Activated CD4-positive, alpha-beta T cell treated with anti-CD3 and anti-CD28 coated beads, Interleukin-2, amount 10 ng/mL, durations not matched to agents 24 days and 14 days (primary cell): ENCODE data around the gene DNER. TPM values are rescaled to one million over a fixed set of nuclear protein-coding genes. Genes with fewer than 3 reads are reported as not detected.
"Not testable (repeated sequence)": the region's sequence is repeated elsewhere in the genome, so short reads cannot be mapped to it uniquely, and the experiment has no call there.

Experiments used
- DNase-seq: peaks from one replicate; pipeline ENCODE4 v3.0.0; 2022
- H3K27ac Mint-ChIP-seq: one replicate; pipeline ENCODE4 v1.8.0; 2022; ENCODE audit warnings: mild to moderate bottlenecking, mixed read lengths
- H3K27me3 Mint-ChIP-seq: one replicate; pipeline ENCODE4 v1.8.0; 2022; ENCODE audit warnings: mixed read lengths
- H3K36me3 Mint-ChIP-seq: one replicate; pipeline ENCODE4 v1.8.0; 2022; ENCODE audit warnings: low read depth, mild to moderate bottlenecking, mixed read lengths
- H3K4me1 Mint-ChIP-seq: one replicate; pipeline ENCODE4 v1.8.0; 2021; ENCODE audit warnings: mixed read lengths
- H3K4me3 Mint-ChIP-seq: one replicate; pipeline ENCODE4 v1.8.0; 2022; ENCODE audit warnings: mild to moderate bottlenecking, moderate library complexity, mixed read lengths
- H3K9me3 Mint-ChIP-seq: one replicate; pipeline ENCODE4 v1.8.0; 2021; ENCODE audit warnings: mixed read lengths
- intact Hi-C: fragments of 100-400 bp; cut with micrococcal nuclease; formaldehyde crosslinking; loops from one replicate; pipeline ENCODE4 v1.15.1; 2023
- total RNA-seq: library from RNA; stranded (reverse); gene quantifications from 2 replicates; pipeline ENCODE4 v1.2.3, GENCODE V29; 2022

DNER gene
- total RNA-seq, 1 donor from 2014 or later: not detected

DNA sequence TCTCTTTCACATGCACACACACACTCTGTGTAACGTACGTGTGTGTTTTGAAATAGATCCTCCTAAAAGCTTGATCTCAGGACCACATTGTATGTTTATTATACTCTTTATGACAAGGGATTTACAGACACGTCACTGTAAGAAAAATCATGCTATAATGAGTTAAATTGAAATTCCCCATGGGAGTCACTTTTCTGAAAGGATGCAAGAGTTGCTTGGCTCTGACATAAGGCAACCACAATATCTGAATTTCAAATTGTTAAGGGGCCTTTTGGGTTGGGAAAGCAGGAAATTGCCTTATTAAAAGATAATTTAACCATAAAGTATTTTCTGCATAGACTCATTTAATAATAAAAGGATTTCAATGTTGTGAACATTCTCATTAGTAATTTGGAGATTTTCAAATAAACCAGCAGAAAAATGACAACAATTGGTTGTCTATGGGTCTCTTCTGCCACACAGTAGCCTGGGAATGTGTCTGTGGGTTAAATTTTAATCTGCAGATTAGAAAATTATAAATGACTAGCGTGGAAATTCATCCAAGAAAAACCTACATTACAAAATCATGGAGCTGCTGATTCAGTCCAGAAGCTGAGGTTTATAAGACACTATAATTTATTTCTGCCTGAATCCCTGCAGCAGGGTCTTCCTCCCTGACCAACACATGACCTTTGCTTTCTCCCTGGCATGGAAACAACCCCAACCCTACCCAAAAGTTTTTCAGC, 367.4 kb downstream of the DNER start:
- Mint-ChIP-seq H3K27ac (no peak overlapping the region), H3K4me1 (no peaks in the 10 kb centered on the region), H3K36me3 (no peaks in the 10 kb centered on the region), H3K9me3 (no peaks in the 10 kb centered on the region), H3K27me3 (no peaks in the 10 kb centered on the region), H3K4me3 (no peak overlapping the region)
- intact Hi-C loops: no loop called here
- no peak for DNase-seq

DNA sequence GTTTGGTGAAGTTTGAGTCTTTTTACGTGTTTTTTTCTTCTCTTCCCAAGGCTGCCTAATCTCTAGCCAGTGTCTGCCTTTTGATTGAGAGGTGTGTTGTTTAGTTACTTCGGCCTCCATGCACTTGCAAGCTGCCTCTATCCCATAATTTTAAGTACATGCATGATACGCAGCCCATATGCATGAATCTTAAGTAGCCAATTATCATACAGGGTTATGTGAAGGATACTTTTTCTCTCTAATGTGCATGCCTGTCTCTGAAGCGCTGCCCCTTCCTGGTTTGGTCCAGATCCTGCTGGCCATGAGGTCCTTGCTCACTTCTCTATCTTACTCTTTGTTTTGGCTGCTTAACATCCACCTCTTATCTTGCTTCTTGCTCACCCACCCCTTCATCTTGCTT, 369.4 kb downstream of the DNER start:
- DNase-seq: no peak
- intact Hi-C loops: no loop called here
- no peak overlapping the region for H3K27ac Mint-ChIP-seq
- no peaks in the 10 kb centered on the region for H3K36me3 Mint-ChIP-seq
- no peak overlapping the region for H3K4me3 Mint-ChIP-seq
- no peaks in the 10 kb centered on the region for H3K9me3 Mint-ChIP-seq
- no peaks in the 10 kb centered on the region for H3K27me3 Mint-ChIP-seq
- H3K4me1 Mint-ChIP-seq: no peaks in the 10 kb centered on the region

DNA sequence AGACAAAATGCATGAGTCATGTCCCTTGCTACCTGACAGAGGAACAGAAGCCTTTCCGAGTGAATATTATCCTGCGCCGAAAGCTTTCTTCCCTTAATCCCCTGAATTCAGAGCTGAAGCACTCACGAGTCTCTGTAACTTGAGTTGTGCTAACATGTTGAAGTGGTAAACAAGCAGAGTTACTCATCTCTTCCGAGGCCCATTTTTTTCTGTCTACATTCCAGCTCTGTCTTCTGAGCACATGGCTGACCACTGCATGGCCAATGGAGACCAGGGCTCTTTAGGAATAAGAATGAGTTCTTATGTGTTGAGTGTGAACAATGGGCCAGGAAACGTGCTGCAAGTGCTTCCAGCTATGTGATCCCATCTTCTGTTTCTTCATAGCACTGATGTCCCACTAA, 370.2 kb downstream of the DNER start:
- no peak for DNase-seq
- Mint-ChIP-seq H3K4me3 (no peak overlapping the region), H3K9me3 (no peaks in the 10 kb centered on the region), H3K27me3 (no peaks in the 10 kb centered on the region), H3K36me3 (no peaks in the 10 kb centered on the region), H3K4me1 (no peaks in the 10 kb centered on the region), H3K27ac (no peak overlapping the region)
- intact Hi-C loops: no loop called here

DNA sequence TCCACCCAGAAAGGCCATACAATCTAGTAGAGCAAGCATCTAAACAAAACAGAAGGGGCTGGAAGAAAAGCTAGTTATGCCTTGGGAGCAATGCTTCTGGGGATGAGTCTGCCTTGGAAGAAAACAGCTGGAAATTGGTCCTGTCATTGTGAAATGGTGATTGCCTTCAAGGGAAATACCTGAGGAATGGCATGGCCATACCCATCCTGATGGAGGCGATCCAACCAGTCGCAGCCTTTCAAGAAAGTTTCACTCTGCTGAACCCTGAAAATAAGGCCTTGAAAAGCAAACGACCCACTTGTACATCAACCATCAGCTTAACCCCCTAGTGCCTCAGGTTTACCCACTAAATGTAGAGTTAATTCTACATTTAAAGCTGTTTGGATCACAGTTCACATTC, 370.7 kb downstream of the DNER start:
- H3K9me3 Mint-ChIP-seq: no peaks in the 10 kb centered on the region
- DNase-seq: no peak
- no peak overlapping the region for H3K27ac Mint-ChIP-seq
- H3K27me3 Mint-ChIP-seq: no peaks in the 10 kb centered on the region
- no peaks in the 10 kb centered on the region for H3K36me3 Mint-ChIP-seq
- H3K4me3 Mint-ChIP-seq: no peak overlapping the region
- no peaks in the 10 kb centered on the region for H3K4me1 Mint-ChIP-seq
- intact Hi-C loops: no loop called here

DNA sequence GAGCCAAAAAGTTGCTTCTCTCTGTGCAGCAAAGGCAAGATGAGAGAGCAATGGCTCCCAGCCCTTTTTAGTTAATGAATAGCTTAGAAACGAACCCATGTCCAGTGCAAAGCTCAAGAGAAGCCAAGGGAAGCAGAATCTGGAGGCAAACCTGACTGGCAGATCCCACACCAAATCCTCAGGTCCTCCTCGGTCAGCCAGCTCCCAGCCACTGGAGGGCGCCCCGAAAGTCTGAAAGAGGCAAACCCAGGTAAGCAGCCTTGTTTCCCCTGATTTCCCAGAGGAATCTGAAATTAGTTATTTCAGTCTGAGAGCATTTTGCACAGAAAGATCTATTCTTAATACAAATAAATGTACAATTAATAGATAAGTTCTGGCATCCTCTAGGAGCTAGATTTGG, 372.0 kb downstream of the DNER start:
- intact Hi-C loops: no loop called here
- no peaks in the 10 kb centered on the region for H3K27me3 Mint-ChIP-seq
- H3K4me3 Mint-ChIP-seq: no peak overlapping the region
- DNase-seq: no peak
- no peaks in the 10 kb centered on the region for H3K4me1 Mint-ChIP-seq
- no peaks in the 10 kb centered on the region for H3K36me3 Mint-ChIP-seq
- H3K27ac Mint-ChIP-seq: no peak overlapping the region
- no peaks in the 10 kb centered on the region for H3K9me3 Mint-ChIP-seq

DNA sequence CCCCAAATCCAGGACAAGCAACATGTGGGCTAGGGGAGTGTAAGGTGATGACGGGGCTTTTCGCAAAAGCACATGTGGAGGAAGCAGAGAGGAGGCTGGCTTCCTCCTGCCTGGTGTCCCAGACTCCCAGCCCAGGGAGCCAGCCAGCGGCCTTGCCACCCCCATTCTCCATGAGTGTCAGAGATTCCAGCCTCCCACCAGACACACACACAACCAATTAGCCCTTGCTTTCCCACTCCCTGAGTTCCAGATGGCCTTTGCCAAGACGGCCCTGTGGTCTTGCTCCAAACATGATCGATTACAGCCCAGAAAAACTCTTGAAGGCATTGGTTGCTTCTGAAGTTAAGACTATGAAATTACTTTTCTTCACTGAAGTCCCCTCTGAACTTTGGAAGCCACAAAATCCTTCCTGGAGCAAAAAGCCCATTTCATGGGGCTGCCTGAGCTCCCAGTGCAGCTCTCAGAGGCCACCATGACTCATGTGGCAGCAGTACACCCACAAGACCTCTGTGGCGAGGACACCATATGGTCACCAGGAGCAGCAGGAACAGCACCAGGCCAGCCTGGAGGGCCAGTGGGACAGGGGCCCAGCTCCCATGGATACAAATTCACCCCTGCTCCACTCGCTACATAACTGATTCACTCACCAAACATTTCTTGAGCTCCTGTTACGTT, 374.1 kb downstream of the DNER start:
- H3K27ac Mint-ChIP-seq: no peak overlapping the region
- no peaks in the 10 kb centered on the region for H3K4me1 Mint-ChIP-seq
- H3K4me3 Mint-ChIP-seq: no peak overlapping the region
- H3K27me3 Mint-ChIP-seq: no peaks in the 10 kb centered on the region
- H3K9me3 Mint-ChIP-seq: no peaks in the 10 kb centered on the region
- DNase-seq: no peak
- intact Hi-C loops: no loop called here
- no peaks in the 10 kb centered on the region for H3K36me3 Mint-ChIP-seq

DNA sequence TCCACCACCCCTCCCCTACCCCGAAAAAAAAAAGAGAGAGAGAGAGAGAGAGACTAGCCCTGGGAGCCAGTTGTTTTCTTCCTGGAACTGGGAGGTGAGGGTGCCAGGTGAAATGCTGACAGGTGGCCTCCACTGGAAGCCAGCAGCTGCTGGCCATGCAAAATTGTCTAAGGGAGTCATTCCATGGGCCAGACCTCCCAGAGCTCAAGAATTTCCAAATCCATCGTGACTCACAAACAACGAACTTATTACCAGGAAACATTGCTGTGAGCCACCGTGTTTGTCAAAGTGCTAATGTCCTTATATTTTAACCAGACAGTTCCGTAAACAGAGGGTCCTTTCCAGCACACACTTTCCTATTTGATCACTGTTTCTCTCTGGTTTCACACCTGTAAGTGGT, 374.7 kb downstream of the DNER start:
- no peaks in the 10 kb centered on the region for H3K36me3 Mint-ChIP-seq
- intact Hi-C loops: no loop called here
- no peak overlapping the region for H3K27ac Mint-ChIP-seq
- no peaks in the 10 kb centered on the region for H3K4me1 Mint-ChIP-seq
- no peak overlapping the region for H3K4me3 Mint-ChIP-seq
- no peak for DNase-seq
- no peaks in the 10 kb centered on the region for H3K9me3 Mint-ChIP-seq
- no peaks in the 10 kb centered on the region for H3K27me3 Mint-ChIP-seq

DNA sequence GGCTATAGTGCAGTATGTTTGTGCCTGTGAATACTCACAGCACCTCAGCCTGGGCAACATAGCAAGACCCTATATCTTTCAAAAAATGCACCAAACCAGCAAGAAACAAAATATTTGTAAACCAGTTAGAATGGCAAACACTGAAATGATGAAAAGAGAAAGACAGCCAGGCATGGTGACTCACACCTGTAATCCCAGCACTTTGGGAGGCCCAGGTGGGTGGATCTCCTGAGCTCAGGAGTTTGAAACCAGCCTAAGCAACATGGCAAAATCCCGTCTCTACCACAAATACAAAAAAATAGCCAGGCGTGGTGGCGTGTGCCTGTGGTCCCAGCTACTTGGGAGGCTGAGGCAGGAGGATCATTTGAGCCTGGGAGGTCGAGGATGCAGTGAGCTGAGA, 375.2 kb downstream of the DNER start:
- H3K27ac Mint-ChIP-seq, H3K9me3 Mint-ChIP-seq, intact Hi-C loops, H3K27me3 Mint-ChIP-seq, DNase-seq, H3K36me3 Mint-ChIP-seq, H3K4me3 Mint-ChIP-seq, H3K4me1 Mint-ChIP-seq: not testable (repeated sequence)

DNA sequence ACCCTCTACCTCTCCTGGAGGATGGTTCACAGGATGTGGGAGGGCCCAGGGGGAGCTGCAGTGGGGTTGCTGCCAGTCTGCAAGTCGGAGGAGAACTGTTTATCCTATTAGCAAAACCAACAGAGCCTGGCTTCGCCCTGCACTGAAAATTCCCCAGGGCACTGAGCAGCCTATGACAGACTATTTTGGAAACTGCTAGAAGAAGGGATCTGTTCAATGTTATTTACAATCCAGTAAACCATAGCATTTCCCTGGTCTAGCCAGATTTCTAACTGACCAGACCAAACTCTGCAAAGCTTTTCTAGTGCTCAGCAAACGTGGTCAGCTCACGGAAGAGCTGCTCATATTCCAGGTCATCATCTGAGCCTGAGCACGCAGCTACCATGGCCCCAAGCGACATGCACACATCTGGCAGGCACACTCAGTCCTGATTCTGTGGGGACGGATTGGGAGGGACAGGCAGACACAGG, 378.4 kb downstream of the DNER start:
- no peak overlapping the region for H3K4me3 Mint-ChIP-seq
- H3K27ac Mint-ChIP-seq: no peak overlapping the region
- no peaks in the 10 kb centered on the region for H3K36me3 Mint-ChIP-seq
- peaks cover 3% of the 10 kb centered on the region for H3K9me3 Mint-ChIP-seq
- no peak for DNase-seq
- intact Hi-C loops: no loop called here
- no peaks in the 10 kb centered on the region for H3K27me3 Mint-ChIP-seq
- H3K4me1 Mint-ChIP-seq: no peaks in the 10 kb centered on the region

DNA sequence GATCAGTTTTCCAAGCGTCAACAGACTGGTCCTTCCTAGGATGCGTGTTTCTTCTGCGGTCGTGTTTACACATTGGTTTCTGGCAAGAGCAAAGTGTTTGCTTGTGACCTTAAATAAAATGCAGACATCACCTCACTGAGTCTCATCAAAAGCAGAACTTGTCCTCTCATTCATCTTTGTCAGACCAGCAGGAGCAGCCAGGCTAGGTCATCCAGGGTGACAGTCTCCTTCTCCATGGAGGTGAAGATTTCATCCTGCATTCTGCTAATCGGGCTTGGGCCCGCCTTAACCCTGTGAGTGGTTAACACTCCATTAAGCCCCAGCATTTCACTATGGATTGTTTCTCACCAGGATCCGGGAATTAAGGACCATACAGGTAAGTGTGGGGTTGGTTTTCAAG, 379.0 kb downstream of the DNER start:
- intact Hi-C loops: no loop called here
- no peaks in the 10 kb centered on the region for H3K36me3 Mint-ChIP-seq
- H3K27ac Mint-ChIP-seq: no peak overlapping the region
- peaks cover 3% of the 10 kb centered on the region for H3K9me3 Mint-ChIP-seq
- no peak for DNase-seq
- H3K27me3 Mint-ChIP-seq: no peaks in the 10 kb centered on the region
- H3K4me1 Mint-ChIP-seq: no peaks in the 10 kb centered on the region
- no peak overlapping the region for H3K4me3 Mint-ChIP-seq

DNA sequence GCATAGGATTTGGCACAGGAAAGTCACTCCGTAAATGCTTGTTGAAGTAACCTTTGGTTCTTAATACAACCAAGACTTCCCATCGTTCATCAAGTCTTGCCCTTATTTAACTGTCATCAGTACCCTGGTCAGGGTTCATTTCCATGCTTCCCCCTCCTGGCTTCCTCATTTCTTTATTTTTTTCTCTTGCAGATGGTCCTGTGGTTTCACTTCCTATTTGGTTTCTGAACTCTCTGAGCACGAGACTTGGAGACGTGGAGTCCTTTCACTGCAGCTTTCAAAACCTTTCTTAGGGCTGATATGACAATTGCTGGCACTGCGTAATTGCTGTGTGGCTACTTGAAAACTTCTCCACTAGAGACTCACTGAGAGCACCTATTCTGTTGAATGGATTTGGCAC, 383.4 kb downstream of the DNER start:
- Mint-ChIP-seq H3K36me3 (no peaks in the 10 kb centered on the region), H3K9me3 (peaks cover 3% of the 10 kb centered on the region), H3K4me3 (no peak overlapping the region), H3K27ac (no peak overlapping the region), H3K27me3 (no peaks in the 10 kb centered on the region), H3K4me1 (no peaks in the 10 kb centered on the region)
- no peak for DNase-seq
- intact Hi-C loops: no loop called here

DNA sequence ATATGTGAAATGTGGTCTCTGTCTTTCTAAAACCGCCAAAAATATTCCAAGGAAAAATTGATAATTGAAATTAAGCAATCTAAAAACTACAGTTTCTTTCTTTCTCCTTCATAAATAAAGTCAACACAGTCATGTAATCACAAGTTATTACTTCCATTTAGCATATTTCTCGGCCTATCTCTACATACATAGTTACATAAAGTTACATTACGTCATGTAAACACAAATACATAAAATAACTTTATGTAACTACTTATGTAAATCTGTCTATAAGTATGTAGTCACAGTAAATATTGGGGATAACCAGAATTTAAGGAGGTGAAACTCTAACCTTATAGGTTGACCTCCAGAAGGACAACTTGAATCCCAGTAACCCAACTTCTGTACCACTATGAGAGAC, 394.8 kb downstream of the DNER start:
- Mint-ChIP-seq H3K4me1 (no peaks in the 10 kb centered on the region), H3K27me3 (no peaks in the 10 kb centered on the region), H3K27ac (no peak overlapping the region), H3K9me3 (no peaks in the 10 kb centered on the region), H3K36me3 (no peaks in the 10 kb centered on the region), H3K4me3 (no peak overlapping the region)
- no peak for DNase-seq
- intact Hi-C loops: no loop called here

DNA sequence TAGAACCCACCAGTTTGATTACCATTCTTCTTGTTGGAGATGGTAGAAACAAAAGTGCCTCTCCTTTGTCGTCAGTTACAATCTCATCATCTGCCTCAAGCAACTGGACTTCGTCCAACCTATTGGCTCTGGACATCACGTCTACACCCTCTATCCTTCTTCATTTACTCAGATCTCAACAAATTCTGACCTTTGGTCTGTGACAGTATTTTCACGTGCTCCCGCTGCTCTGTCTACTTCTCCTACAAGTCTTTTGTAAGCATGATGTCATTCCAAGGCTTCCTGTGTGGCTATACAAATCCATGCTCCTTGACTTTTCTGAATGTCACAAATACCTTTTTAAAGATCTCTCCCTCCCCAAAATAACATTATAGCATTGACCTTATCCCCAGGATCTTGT, 400.2 kb downstream of the DNER start:
- no peak overlapping the region for H3K4me3 Mint-ChIP-seq
- H3K27ac Mint-ChIP-seq: no peak overlapping the region
- no peak for DNase-seq
- no peaks in the 10 kb centered on the region for H3K36me3 Mint-ChIP-seq
- H3K9me3 Mint-ChIP-seq: no peaks in the 10 kb centered on the region
- intact Hi-C loops: no loop called here
- no peaks in the 10 kb centered on the region for H3K27me3 Mint-ChIP-seq
- H3K4me1 Mint-ChIP-seq: no peaks in the 10 kb centered on the region

DNA sequence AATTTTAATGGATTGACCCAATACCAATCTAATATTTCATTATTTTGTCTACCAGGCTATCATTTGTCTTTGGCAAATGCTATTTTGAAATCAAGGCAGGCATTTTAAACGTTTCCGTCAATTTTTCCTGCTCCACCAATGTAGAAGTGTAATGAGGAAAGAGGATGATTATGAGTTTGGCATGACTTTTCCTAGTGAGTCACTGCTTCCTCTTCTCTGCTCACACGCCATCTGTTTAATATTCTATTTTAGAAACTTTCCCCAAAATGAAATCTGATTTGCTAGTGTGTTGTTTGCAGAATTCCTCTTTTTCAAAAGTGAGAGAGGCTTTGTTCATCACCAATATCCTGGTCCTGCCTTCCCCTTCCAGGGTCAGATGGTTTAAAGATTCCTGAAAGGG, 400.8 kb downstream of the DNER start:
- Mint-ChIP-seq H3K9me3 (no peaks in the 10 kb centered on the region), H3K36me3 (no peaks in the 10 kb centered on the region), H3K27me3 (no peaks in the 10 kb centered on the region), H3K27ac (no peak overlapping the region), H3K4me3 (no peak overlapping the region), H3K4me1 (no peaks in the 10 kb centered on the region)
- intact Hi-C loops: no loop called here
- no peak for DNase-seq
